K562 (cell line): ENCODE results near the gene DIMT1. TPM values are rescaled to one million over a fixed set of nuclear protein-coding genes. Genes with fewer than 3 reads are reported as not detected.

Experiments used
- ATAC-seq: fragments of 200-7000 bp; cut with Tn5 transposase; 3 replicates; pipeline ENCODE4 v1.9.1; 2020; ENCODE audit warnings: moderate library complexity
- BruUV-seq: library from RNA; stranded (reverse); fragments of 400-500 nt; replicated peaks from 2 replicates; lab custom pipeline; 2021; lab: Mats Ljungman, UMichigan
- CTCF ChIA-PET: fragments of 300-600 bp; formaldehyde crosslinking; extraction: SDS; loops from one replicate; lab custom pipeline; 2021; ENCODE audit warnings: low intra/inter-chr PET ratio; lab: Yijun Ruan, JAX
- POLR2A ChIA-PET: fragments of 300-600, 350-650 bp; sonication (Branson Sonifier 250); formaldehyde crosslinking; extraction: SDS; loops from one replicate; lab custom pipeline; 2021; ENCODE audit warnings: antibody characterized with exemption, inconsistent platforms; lab: Yijun Ruan, JAX
- DNase-seq, 4 experiments: peaks; one replicate each; pipeline versions ENCODE4 v3.0.0 to v3.0.0-alpha.2; 2011 to 2018; ENCODE audit warnings: low spot score in 3 of 4, mixed read lengths in 3 of 4; ENCODE audit errors: extremely low read depth in 1 of 4
- FAIRE-seq: peaks from 2 replicates; lab custom pipeline; 2011; peaks lifted over from hg19 to GRCh38; lab: Jason Lieb, UNC
- H2AFZ ChIP-seq: 2 replicates; pipeline ENCODE4 v1.6.0; 2011; ENCODE audit warnings: low read depth, low read length, control low read depth, inconsistent platforms
- H3K27ac ChIP-seq: fragments of 200-600 bp; 3 replicates; pipeline ENCODE4 v1.8.0; 2011; ENCODE audit warnings: low read depth, mild to moderate bottlenecking, control low read depth, inconsistent platforms, low read length, moderate library complexity, mixed read lengths; ENCODE audit errors: extremely low read depth
- H3K27me3 ChIP-seq, 2 experiments: fragments of 300-600 bp in 1 of 2; 2 replicates in 1 of 2; 3 replicates in 1 of 2; pipeline versions ENCODE4 v1.6.0 to v1.8.0; 2011; ENCODE audit warnings: inconsistent platforms in 2 of 2, low read length in 2 of 2, mild to moderate bottlenecking in 1 of 2, mixed read lengths in 1 of 2, moderate library complexity in 1 of 2; ENCODE audit not compliant: control insufficient read depth in 2 of 2, insufficient read depth in 2 of 2
- H3K36me3 ChIP-seq: fragments of 300-600 bp; 3 replicates; pipeline ENCODE4 v1.8.0; 2011; ENCODE audit warnings: mild to moderate bottlenecking, low read length, inconsistent platforms; ENCODE audit not compliant: control insufficient read depth, insufficient read depth
- H3K4me1 ChIP-seq, 2 experiments: fragments of 200-600 bp in 1 of 2; replicated peaks in 1 of 2; 2 replicates in 1 of 2; 3 replicates in 1 of 2; pipeline versions ENCODE4 v1.5.1 to v1.8.0; 2011; ENCODE audit warnings: inconsistent platforms in 2 of 2, low read length in 2 of 2, mild to moderate bottlenecking in 1 of 2, mixed read lengths in 1 of 2, moderate library complexity in 1 of 2; ENCODE audit not compliant: control insufficient read depth in 2 of 2, insufficient read depth in 2 of 2
- H3K4me2 ChIP-seq: 2 replicates; pipeline ENCODE4 v1.6.1; 2011; ENCODE audit warnings: low read length, control low read depth, inconsistent platforms, mixed read lengths; ENCODE audit not compliant: insufficient read depth
- H3K4me3 ChIP-seq: fragments of 200-600 bp; sonication (generic), shearing (Covaris generic); 2 replicates; pipeline ENCODE4 v1.5.1; 2016; ENCODE audit warnings: control low read depth, inconsistent platforms
- H3K79me2 ChIP-seq: fragments of 200-600 bp; 3 replicates; pipeline ENCODE4 v1.8.0; 2011; ENCODE audit warnings: low read length, inconsistent platforms; ENCODE audit not compliant: control insufficient read depth, insufficient read depth
- H3K9ac ChIP-seq, 2 experiments: 2 replicates each; pipeline versions ENCODE4 v1.6.0 to v1.6.1; 2011; ENCODE audit warnings: low read depth in 2 of 2, low read length in 2 of 2, control low read depth in 1 of 2, inconsistent platforms in 1 of 2, mild to moderate bottlenecking in 1 of 2, mixed read lengths in 1 of 2; ENCODE audit not compliant: insufficient read depth in 1 of 2
- H3K9me1 ChIP-seq: one replicate; pipeline ENCODE4 v1.6.0; 2011; ENCODE audit warnings: inconsistent platforms, mild to moderate bottlenecking, low read length, moderate library complexity; ENCODE audit not compliant: control insufficient read depth, insufficient read depth
- H3K9me3 ChIP-seq: replicated peaks from 2 replicates; pipeline ENCODE4 v1.5.1; 2011; ENCODE audit warnings: low read depth, low read length, inconsistent platforms; ENCODE audit not compliant: control insufficient read depth, insufficient read depth
- H4K20me1 ChIP-seq: replicated peaks from 2 replicates; pipeline ENCODE4 v1.6.1; 2011; ENCODE audit warnings: low read length, inconsistent platforms, mixed read lengths; ENCODE audit not compliant: control insufficient read depth, insufficient read depth
- ATF3 ChIP-seq, 2 experiments: fragments of 450-650 bp in 1 of 2; sonication (generic) in 1 of 2; formaldehyde crosslinking in 1 of 2; IDR thresholded peaks in 1 of 2; conservative IDR thresholded peaks in 1 of 2; 2 replicates each; pipeline versions ENCODE4 v1.6.1 to v1.8.1; 2016 to 2023; ENCODE audit warnings: mild to moderate bottlenecking in 2 of 2, moderate library complexity in 2 of 2, inconsistent platforms in 1 of 2, missing genetic modification reagents in 1 of 2
- CUX1 ChIP-seq: fragments of 200-800 bp; sonication (Bioruptor generic); IDR thresholded peaks from 2 replicates; pipeline ENCODE4 v1.6.1; 2016; ENCODE audit warnings: missing genetic modification characterization, missing compliant biosample characterization
- FOXM1 ChIP-seq, 2 experiments: fragments of 450-650 bp in 1 of 2; sonication (generic) in 1 of 2; formaldehyde crosslinking in 1 of 2; IDR thresholded peaks; 2 replicates each; pipeline versions ENCODE4 v1.6.1 to v1.9.0; 2017 to 2022; ENCODE audit warnings: low read depth in 2 of 2, mild to moderate bottlenecking in 2 of 2, missing genetic modification reagents in 1 of 2, moderate library complexity in 1 of 2
- PHF8 ChIP-seq: fragments of 200-600 bp; sonication (generic); IDR thresholded peaks from 2 replicates; pipeline ENCODE4 v1.6.1; 2012; ENCODE audit warnings: mixed run types, mild to moderate bottlenecking, inconsistent platforms, low read length, moderate library complexity, borderline replicate concordance
- ZNF57 ChIP-seq: fragments of 450-650 bp; formaldehyde crosslinking; IDR thresholded peaks from 2 replicates; pipeline ENCODE4 v1.4.0; 2020; ENCODE audit warnings: mild to moderate bottlenecking, moderate library complexity
- ZNF778 ChIP-seq: fragments of 450-650 bp; formaldehyde crosslinking; IDR thresholded peaks from 2 replicates; pipeline ENCODE4 v1.4.0; 2020; ENCODE audit warnings: mild to moderate bottlenecking, moderate library complexity
- WGBS: fragments of 100-300 bp; shearing (Covaris generic); methylation state at CpG from one replicate; pipeline ENCODE4 v1.1.6; 2016; ENCODE audit warnings: low coverage, mixed read lengths; ENCODE audit not compliant: insufficient coverage; ENCODE audit errors: missing lambda C conversion rate; 5-methylcytosine and 5-hydroxymethylcytosine counted together
- in situ Hi-C: fragments of 300-500 bp; cut with MboI; formaldehyde crosslinking; loops from 4 replicates; pipeline ENCODE4 v1.15.0; 2018; ENCODE audit warnings: inconsistent platforms, mixed read lengths
- intact Hi-C: fragments of 100-400 bp; cut with micrococcal nuclease; formaldehyde crosslinking; loops from 2 replicates; pipeline ENCODE4 v1.14.2; 2022
- polyA plus RNA-seq, 8 experiments: library from polyadenylated mRNA; depleted of rRNA in 4 of 8; stranded (reverse) in 5 of 8; unstranded in 3 of 8; fragments of >200 nt; fragmentation: Nextera tagmentation in 2 of 8; fragmentation: Illumina TruSeq in 1 of 8; extraction: Ambion mirVana in 2 of 8; extraction: Trizol in 1 of 8; gene quantifications; 2 replicates each; pipeline versions ENCODE4 v1.2.1 to v1.2.3, GENCODE V29; 2011 to 2014; ENCODE audit warnings: inconsistent platforms in 1 of 8, missing spikeins in 1 of 8
- total RNA-seq, 7 experiments: library from RNA; depleted of rRNA in 6 of 7; stranded (reverse); fragments of >200 nt in 6 of 7; fragmentation: Illumina TruSeq in 2 of 7; extraction: Trizol in 2 of 7; gene quantifications; 2 replicates each; pipeline versions ENCODE4 v1.2.1 to v1.2.3, GENCODE V29; 2011 to 2021; ENCODE audit warnings: low replicate concordance in 1 of 7
- TF ChIP-seq, protein P1 (sequence below), 2 experiments: IDR thresholded peaks; 2 replicates each; pipeline ENCODE4 v1.6.1; 2012; ENCODE audit warnings: improper control_type of control experiment in 2 of 2, low read depth in 2 of 2, low read length in 2 of 2, borderline replicate concordance in 1 of 2

DIMT1 gene
- total and polyA plus RNA-seq, 9 of the 15 experiments (the other 6 are each of a cell fraction or from before 2014, with no cell fraction given) = 28.9 to 85.3 (median 54.1) TPM

GRCh38 chr5:62373382-62373781, 30.3 kb downstream of the DIMT1 start:
- in situ Hi-C loops = no loop called here
- intact Hi-C loops = no loop called here

More at GRCh38 chr5:62373382-62373781, 30.3 kb downstream of the DIMT1 start:
- Histone ChIP-seq H4K20me1 (no peaks in the 10 kb centered on the region), H3K9me1 (no peaks in the 10 kb centered on the region), H3K27me3 (no peaks in the 10 kb centered on the region), H2AFZ (no peak overlapping the region), H3K79me2 (no peaks in the 10 kb centered on the region), H3K4me2 (no peak overlapping the region), H3K9me3 (no peaks in the 10 kb centered on the region), H3K4me1 (peaks cover 8 to 9% of the 10 kb centered on the region in 2 experiments), H3K9ac (no peak overlapping the region), H3K27ac (no peak overlapping the region), H3K4me3 (no peak overlapping the region), H3K36me3 (peaks cover 83% of the 10 kb centered on the region)
- TF ChIP-seq ZNF778 (CRISPR knock-in tag) (no peak), FOXM1 (IDR thresholded peaks at IDR 0.05; ENCODE audit: low read depth) (no peak), FOXM1 (CRISPR knock-in tag; IDR thresholded peaks at IDR 0.05; ENCODE audit: low read depth) (no peak), ZNF57 (no peak), PHF8 (no peak), ATF3 (IDR thresholded peaks at IDR 0.05) (peak; percentile 70), ATF3 (CRISPR knock-in tag; conservative IDR thresholded peaks at IDR 0.05) (no peak), CUX1 (no peak)
- TF ChIP-seq, protein P1, sequence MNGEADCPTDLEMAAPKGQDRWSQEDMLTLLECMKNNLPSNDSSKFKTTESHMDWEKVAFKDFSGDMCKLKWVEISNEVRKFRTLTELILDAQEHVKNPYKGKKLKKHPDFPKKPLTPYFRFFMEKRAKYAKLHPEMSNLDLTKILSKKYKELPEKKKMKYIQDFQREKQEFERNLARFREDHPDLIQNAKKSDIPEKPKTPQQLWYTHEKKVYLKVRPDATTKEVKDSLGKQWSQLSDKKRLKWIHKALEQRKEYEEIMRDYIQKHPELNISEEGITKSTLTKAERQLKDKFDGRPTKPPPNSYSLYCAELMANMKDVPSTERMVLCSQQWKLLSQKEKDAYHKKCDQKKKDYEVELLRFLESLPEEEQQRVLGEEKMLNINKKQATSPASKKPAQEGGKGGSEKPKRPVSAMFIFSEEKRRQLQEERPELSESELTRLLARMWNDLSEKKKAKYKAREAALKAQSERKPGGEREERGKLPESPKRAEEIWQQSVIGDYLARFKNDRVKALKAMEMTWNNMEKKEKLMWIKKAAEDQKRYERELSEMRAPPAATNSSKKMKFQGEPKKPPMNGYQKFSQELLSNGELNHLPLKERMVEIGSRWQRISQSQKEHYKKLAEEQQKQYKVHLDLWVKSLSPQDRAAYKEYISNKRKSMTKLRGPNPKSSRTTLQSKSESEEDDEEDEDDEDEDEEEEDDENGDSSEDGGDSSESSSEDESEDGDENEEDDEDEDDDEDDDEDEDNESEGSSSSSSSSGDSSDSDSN (IDR thresholded peaks at IDR 0.05; ENCODE audit: borderline replicate concordance in 1 of 2, low read depth in 2 of 2, low read length in 2 of 2) = no peak
- 94% methylated on average over 3 of the region's 3 CpGs for WGBS
- no TSS peak for BruUV-seq
- ATAC-seq (no peak), DNase-seq (no peak), FAIRE-seq (no peak)
- CTCF ChIA-PET = no interaction called here
- POLR2A ChIA-PET = no interaction called here
